Globus pallidus (tissue), 1 donor: ENCODE results near the gene NOS1AP.
A peak's percentile ranks its signal among the peaks of the same experiment; 100 is the strongest.

Experiments used
- DNase-seq: peaks from one replicate; pipeline ENCODE4 v3.0.0-alpha.2; 2015; ENCODE audit warnings: low spot score

NOS1AP gene

DNA sequence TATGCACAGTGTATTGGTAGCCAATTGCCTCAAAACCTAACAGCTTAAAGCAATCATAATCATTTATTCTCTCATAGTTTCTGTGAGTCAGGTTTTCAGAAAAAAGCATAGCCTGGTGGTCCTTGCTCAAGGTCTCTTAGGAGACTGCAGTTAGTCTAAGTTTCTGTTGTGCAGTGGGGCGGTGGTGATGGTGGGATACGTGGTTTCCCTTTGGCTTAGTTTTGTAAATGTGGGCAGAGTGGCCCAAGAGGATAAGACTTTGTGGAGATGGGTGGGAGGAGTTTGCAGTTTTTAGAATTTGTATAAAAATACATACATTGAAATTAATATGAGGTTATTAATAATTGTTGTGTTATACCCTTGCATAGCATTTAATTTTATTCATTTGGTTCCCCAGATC is 68.6 kb downstream of the NOS1AP start:
- no peak for DNase-seq

- no peak for DNase-seq
Observed at GRCh38 chr1:162138599-162139181, 69.2 kb downstream of the NOS1AP start.

- DNase-seq, result peak; percentile 67
Observed at GRCh38 chr1:162139211-162139610, 69.7 kb downstream of the NOS1AP start.

GRCh38 chr1:162141281-162142054 is 72.0 kb downstream of the NOS1AP start:
- DNase-seq, result no peak

- no peak for DNase-seq
Observed at GRCh38 chr1:162142968-162143367, 73.5 kb downstream of the NOS1AP start.

DNA sequence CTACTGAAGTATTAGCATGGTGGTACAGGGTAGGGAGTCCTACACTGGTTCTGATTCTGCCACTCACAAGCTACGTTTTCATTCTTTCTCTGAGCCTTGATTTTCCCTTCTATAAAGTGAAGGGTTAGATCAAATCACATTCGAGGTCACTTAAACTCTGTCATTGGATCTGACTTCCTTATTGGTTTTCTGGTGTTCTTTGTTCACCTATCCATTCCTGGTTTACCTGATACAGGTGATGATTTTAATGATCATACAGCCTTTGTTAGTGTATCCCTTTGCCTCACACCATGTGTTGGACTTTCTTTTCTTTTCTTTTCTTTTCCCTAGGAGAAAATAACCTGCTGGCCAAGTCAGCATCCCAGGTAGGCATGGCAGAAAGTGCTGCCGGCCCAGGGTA is 74.8 kb downstream of the NOS1AP start:
- no peak for DNase-seq

GRCh38 chr1:162144853-162145252 is 75.4 kb downstream of the NOS1AP start:
- no peak for DNase-seq

DNA sequence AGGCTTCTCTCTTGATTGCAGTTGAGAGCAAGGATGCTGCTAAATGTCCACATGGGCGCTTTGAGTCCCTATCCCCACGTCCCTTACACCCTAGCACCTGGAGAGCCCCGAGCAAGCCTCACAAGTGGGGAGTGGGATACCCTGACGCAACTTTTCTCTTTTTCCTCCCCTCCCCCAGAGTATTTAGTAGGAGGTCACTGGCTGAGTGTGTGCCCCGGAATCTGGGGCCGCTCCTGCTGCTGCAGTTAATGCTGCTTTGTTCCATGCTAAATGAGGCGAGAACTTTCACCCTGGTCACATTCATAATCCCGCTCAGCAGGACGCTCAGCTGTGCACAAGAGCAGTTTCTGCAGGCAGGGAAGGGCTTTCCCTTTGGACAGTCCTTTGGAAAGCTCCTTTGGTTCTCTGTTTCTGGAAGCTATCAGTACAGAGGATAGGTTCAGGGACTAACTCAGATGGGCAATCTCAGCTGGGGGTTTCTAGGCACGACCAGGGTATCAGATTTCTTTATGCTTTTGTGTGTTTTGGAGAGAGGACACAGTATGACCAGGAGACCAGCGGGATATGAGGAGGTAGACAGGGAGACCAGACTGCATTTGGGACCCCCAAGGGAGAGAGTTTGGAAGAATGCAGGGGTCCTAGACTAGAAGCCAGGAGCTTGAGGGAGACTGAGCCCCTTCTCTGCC is 75.9 kb downstream of the NOS1AP start:
- DNase-seq, result peak; percentile 46

DNA sequence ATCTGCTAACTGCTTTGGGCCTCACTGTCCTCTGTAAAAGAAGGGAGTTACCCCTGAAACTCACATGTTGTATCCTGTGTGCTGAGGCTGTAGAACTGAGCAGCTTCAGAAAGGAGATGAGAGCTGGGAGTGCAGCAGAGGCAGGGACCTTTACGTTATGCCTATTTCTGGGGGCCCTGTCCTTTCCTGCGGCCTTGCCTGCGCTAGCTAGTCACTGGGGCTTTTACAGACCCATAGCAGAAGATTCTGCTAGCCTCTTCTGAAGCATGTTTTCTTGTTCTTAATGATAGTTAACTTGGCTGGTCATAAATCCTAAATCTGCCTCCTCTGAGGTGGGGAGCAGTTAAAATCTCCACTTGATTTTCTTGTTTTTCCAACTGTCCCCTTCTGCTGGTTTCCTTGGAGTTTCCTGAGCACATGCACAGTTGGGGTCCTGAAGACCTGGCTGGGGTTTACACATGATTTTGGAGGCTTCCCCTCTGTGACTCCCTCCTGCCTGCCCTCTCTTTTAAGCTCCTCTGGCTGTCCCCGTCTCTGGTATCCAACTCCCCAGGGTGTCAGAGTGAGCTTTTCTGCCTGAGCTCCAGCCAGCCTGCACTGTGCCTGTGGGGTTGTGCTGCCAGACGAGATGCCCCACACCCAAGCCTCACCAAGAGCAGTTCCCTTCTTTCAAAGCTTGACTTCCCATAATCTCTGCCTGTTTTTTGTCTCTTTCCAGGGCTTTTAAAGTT is 76.6 kb downstream of the NOS1AP start:
- no peak for DNase-seq

- DNase-seq, result no peak
Observed at GRCh38 chr1:162147760-162148159, 78.3 kb downstream of the NOS1AP start.

GRCh38 chr1:162150112-162150511 is 80.6 kb downstream of the NOS1AP start:
- no peak for DNase-seq

DNA sequence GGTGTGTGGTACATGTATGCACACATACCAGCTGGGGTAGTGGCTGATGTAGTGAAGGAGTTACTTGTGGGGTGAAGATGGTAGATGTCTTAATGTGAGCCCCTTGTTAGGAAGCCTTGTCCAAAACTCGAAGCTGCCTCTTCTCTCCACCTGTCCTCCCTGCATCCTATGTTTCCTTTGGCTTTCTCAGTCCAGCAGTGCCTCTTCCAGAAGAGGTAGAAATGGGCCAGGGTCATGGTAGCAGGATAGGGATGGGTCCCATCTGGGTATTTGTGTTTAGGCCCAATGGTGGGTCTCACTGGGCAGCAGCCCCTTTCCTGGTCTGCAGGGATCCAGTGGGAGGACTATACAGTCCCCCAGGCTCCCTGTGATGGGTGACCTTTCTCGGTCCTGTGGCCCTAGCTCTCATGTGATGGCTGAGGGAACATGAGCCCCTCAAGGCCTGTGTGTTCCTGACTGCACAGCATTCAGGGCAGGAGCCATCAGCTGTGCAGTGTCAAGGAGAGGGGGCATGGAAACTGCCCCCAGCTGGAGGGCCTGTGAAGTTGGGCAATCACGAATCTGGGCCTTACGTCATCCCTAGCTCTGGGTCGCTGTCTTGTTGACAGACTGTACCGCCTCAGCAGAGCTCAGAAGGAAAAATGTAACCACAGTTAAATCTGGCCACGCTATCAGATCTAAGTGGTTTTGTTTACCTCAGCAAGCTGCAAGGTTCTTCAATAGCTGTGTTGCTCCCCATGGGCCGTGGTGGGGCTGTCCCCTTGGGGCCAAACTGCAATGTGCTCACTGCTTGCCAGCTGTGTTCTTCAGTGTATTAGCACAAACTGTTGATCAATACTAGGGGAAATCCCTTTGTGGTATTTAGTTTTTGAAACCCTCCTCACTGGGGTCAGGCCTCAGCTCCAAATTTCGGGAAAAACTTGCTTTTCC is 82.7 kb downstream of the NOS1AP start:
- no peak for DNase-seq

DNA sequence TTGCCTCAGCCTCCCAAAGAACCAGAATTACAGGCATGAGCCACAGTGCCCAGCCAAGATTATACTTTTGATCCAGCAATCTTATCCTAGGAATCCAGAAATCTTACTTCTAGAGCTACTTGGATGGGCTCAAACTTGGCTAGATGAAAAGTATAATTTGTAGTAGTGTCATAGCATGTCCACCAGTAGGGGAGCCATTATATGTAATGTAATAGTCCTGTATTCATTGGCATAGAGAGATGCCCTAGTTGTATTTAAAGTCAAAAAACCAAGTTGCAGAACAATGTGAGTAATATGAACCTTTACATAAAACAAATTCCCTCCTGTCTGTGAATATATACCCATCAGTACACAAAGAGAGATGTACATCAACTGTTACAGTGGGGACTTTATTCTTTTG is 83.9 kb downstream of the NOS1AP start:
- no peak for DNase-seq

DNA sequence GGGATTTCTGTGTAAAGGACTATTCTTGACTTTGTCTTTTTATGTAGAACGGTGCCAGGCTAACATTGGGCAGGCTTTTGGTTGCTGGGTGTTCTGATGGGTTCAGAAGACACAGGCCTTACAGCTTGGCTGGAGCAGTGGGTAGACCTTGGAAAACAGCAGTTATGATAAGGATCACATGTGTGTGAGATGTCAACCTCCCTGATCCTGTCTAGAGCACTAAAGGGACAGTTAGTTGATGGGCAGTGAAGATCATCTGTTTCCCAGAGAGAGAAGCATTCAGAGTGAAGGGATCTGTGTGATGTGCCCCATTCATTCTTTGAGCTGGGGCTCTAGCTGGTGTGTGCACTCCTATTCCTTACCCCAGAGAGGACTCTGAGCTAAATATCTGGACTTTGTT is 88.0 kb downstream of the NOS1AP start:
- DNase-seq, result no peak

DNA sequence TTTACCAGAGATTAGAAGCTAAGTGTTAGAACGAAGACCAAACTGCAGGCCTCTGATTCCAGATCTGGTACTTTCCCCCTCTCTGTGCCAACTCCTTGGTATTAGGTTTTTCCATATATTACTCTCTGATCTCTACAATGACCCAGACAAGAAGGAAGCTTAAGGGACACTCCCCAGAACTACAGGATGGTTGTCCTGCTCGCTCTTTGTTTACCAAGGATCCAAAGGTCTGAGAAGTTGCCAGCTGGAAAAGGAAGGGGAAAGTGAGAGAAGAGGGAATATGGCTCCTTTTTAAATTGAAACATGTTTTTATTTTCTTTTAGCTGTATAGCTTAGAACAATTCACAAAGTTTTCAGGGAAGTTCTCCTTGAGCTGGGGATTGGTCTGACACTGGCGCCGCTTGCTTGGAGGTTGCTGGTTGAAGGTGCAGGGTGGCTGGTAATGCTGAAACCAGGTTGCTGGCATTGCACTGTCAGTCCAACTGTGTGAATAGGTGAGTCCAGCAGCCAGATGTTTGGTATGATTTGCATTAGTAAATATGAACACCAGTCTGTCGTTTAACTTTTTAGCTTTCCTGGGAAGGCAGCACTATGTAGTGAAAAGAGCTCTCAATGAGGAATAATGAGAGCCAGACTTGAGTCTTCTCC is 89.3 kb downstream of the NOS1AP start:
- no peak for DNase-seq

DNA sequence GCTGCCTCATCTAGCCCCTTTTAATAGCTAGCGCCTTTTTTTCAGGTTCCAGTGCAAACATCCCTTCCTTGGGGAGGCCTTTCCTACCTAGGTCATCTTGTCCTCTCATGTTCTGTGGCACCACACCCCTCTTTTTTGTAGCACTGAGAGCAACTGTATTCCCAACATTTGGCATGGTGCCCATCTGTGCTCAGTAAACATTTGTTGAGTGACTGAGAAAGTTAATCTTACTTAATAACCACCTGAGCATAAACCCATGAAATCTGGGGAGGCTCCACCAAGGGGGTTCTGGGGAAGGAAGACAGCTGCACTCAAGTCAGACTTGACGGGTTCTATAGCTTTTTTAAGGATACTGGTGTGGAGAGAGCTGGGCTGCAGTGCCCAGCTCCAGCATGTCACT is 90.0 kb downstream of the NOS1AP start:
- no peak for DNase-seq

DNA sequence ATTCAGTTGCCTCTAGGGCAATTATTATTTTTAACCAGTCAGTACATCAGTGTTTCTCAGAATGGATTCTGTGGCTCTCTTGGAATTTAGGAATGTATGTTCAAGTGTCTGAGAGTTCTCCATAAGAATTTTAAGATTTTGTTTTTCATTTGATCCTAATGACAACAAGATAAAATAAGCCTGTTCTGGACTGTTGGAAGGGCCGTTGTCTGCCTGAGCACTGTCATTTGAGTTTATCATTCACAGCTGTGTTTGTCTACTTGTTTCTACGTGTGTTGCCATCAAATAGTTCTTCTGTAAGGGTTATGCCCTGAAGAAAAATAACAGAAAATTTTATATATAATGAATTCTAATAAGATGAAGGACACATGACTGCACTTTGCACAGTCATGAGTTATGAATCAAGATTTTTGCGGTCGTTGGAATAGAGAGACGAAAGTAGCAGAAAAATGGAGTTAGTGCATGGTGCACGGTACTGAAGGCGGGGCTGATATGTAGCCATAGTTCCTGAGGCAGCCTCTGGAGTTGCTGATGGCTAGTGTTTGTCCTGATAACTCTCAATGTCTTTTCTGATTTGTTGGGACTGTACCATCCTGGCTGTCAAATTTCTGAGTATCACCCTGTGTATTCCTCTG is 92.5 kb downstream of the NOS1AP start:
- no peak for DNase-seq

- DNase-seq, result peak; percentile 66
Observed at GRCh38 chr1:162165528-162165927, 96.0 kb downstream of the NOS1AP start.

GRCh38 chr1:162166917-162167615 is 97.6 kb downstream of the NOS1AP start:
- DNase-seq, result no peak

DNA sequence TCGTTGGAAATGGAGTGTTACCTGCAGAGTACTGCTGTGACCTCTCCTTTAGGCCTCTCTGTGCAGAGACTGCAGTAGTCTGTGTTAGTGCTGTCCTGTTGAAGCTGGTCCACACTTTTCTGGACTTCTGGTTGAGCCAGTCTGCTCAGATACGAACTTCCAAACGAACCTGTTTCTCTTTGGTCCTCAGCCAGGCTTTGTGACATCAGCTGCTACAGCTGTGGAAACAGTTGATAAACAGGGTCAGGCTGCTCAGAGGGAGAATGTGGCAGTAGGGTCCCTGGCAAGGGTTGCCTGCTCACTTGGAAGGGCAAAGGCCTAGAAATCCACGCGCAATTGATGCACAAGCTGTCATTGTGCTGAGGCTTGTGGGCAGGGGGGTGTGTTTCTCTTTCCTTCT is 98.8 kb downstream of the NOS1AP start:
- peak; percentile 51 for DNase-seq
